Activated CD4-positive, alpha-beta T cell treated with anti-CD3 and anti-CD28 coated beads, Interleukin-2, amount 10 ng/mL, durations not matched to agents 7 days and 5 days (primary cell): ENCODE results near the gene OR8G1. TPM values are rescaled to one million over a fixed set of nuclear protein-coding genes. Genes with fewer than 3 reads are reported as not detected.
"Not testable (repeated sequence)": the region's sequence is repeated elsewhere in the genome, so short reads cannot be mapped to it uniquely, and the experiment has no call there.

Source experiments
- CTCF ChIA-PET: fragments of 350-600 bp; sonication (Branson Sonifier 250); formaldehyde crosslinking; loops from one replicate; lab custom pipeline; 2021; ENCODE audit warnings: antibody characterized with exemption; lab: Charles Lee
- POLR2A ChIA-PET: fragments of 350-600 bp; sonication (Branson Sonifier 250); formaldehyde crosslinking; loops from one replicate; lab custom pipeline; 2021; ENCODE audit warnings: antibody characterized with exemption; lab: Charles Lee
- DNase-seq: peaks from one replicate; pipeline ENCODE4 v3.0.0-alpha.2; 2020
- H3K27ac Mint-ChIP-seq: one replicate; pipeline ENCODE4 v1.8.0; 2021; ENCODE audit warnings: mild to moderate bottlenecking, moderate library complexity, mixed read lengths
- H3K27me3 Mint-ChIP-seq: one replicate; pipeline ENCODE4 v1.8.0; 2021; ENCODE audit warnings: mixed read lengths
- H3K36me3 Mint-ChIP-seq: one replicate; pipeline ENCODE4 v1.8.0; 2021; ENCODE audit warnings: low read depth, mixed read lengths
- H3K4me1 Mint-ChIP-seq: one replicate; pipeline ENCODE4 v1.8.0; 2021; ENCODE audit warnings: mixed read lengths
- H3K4me3 Mint-ChIP-seq: one replicate; pipeline ENCODE4 v1.8.0; 2021; ENCODE audit warnings: mild to moderate bottlenecking, moderate library complexity, mixed read lengths
- H3K9me3 Mint-ChIP-seq: one replicate; pipeline ENCODE4 v1.8.0; 2021; ENCODE audit warnings: mixed read lengths
- total RNA-seq, 2 experiments: library from RNA; stranded (reverse); gene quantifications; one replicate each; pipeline ENCODE4 v1.2.3, GENCODE V29; 2021

The OR8G1 gene
- total RNA-seq, 2 experiments from 2014 or later, result not detected

DNA sequence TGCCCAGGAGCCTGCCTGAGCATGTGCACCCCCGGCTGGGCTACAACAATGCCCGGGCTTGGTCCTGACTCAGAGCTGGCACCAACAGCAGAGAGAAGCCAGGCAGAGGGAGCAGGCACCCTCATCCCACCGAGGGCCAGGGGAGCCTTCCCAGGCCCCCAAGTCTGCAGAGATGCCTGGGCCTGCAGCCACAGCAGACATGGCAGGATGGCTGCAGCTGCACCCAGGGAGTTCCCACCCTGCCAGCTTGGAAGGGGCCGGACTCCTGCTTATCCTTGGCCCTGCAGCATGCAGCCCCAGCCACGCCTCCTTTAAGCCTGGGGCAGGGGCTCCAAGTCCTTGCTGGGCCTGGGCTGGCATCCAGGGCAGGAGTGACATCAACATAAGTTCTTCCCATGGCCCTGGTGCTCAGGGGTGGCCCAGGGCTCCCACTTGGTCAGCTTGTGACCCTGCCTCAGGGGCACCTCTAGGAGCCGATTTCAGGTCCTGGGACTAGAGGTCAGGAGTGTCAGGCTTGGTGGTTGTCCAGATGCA is 31.0 kb upstream of the OR8G1 start:
- no peak overlapping the region for H3K27ac Mint-ChIP-seq
- no peaks in the 10 kb centered on the region for H3K4me1 Mint-ChIP-seq
- H3K27me3 Mint-ChIP-seq, result peaks cover 6% of the 10 kb centered on the region
- H3K36me3 Mint-ChIP-seq, result no peaks in the 10 kb centered on the region
- H3K4me3 Mint-ChIP-seq, result no peak overlapping the region
- no peaks in the 10 kb centered on the region for H3K9me3 Mint-ChIP-seq
- POLR2A ChIA-PET, result no interaction called here
- CTCF ChIA-PET, result interaction anchor here (0.6 kb wide), 1 partner anchor 296 kb away, joined by 4 read pairs; no protein-coding TSS in a partner anchor
- no peak for DNase-seq

DNA sequence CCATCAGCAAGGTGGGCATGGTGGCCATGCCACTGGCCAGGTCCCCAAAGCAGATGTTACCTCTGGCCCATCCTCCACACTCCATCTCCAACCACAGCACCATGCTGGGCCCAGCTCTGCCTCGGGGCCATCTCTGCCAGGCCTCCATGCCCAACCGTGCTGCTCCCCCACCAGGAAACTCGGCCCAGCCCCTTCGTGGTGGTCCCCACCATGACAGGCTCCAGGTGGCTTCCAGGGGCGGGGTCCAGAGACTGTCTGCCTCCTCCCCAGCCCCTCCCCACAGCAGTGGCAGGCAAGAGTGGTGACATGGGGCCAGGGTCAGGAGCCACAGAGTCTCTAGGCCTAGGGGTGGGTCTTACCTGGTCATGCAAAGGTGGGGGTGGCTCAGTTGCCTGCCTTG is 30.5 kb upstream of the OR8G1 start:
- peaks cover 6% of the 10 kb centered on the region for H3K27me3 Mint-ChIP-seq
- H3K27ac Mint-ChIP-seq, result no peak overlapping the region
- DNase-seq, result no peak
- H3K4me1 Mint-ChIP-seq, result no peaks in the 10 kb centered on the region
- H3K4me3 Mint-ChIP-seq, result no peak overlapping the region
- ChIA-PET CTCF (interaction anchor here (0.6 kb wide), 1 partner anchor 296 kb away, joined by 4 read pairs; no protein-coding TSS in a partner anchor), POLR2A (no interaction called here)
- no peaks in the 10 kb centered on the region for H3K9me3 Mint-ChIP-seq
- H3K36me3 Mint-ChIP-seq, result no peaks in the 10 kb centered on the region

DNA sequence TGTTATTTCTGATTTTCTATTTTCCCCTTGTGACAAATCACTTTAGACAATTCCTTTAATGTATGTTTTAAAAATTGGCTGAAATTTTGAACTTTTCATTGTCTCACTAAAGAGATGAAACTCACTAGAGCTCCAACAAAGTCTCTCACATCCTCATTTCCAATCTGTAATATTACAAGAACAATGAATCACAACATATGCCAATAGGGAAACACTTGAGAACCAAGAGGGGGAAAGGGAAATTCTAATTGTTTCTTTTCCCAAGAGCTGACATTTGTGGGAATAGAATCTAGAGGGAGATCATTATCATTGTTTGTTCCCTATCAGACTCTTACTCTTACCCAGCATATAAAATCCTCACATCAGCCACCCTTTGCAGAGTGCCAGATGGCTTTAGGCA is 29.6 kb upstream of the OR8G1 start:
- Mint-ChIP-seq H3K27ac (no peak overlapping the region), H3K36me3 (no peaks in the 10 kb centered on the region), H3K4me1 (no peaks in the 10 kb centered on the region), H3K27me3 (peaks cover 6% of the 10 kb centered on the region), H3K4me3 (no peak overlapping the region), H3K9me3 (no peaks in the 10 kb centered on the region)
- POLR2A ChIA-PET, result no interaction called here
- no peak for DNase-seq
- CTCF ChIA-PET, result no interaction called here

DNA sequence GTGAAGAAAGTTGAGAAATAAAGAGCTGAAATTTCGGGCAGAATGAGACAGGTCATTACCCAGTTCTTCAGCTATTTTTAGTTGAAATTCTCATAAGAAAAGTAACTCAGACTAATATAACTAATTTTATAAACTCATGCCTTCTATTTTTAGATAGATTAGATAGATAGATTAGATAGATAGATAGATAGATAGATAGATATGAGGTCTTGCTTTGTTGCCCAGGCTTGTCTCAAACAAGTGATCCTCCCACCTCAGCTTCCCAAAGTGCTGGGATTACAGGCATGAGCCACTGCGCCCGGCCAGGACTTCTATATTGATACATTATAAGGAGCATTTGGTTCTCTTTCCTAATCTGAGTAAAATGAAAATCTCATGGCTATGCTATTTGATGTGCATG is 26.9 kb upstream of the OR8G1 start:
- Mint-ChIP-seq H3K4me1 (no peaks in the 10 kb centered on the region), H3K36me3 (no peaks in the 10 kb centered on the region), H3K27ac (no peak overlapping the region), H3K27me3 (peaks cover 14% of the 10 kb centered on the region), H3K9me3 (no peaks in the 10 kb centered on the region), H3K4me3 (no peak overlapping the region)
- ChIA-PET POLR2A (no interaction called here), CTCF (no interaction called here)
- DNase-seq, result no peak

DNA sequence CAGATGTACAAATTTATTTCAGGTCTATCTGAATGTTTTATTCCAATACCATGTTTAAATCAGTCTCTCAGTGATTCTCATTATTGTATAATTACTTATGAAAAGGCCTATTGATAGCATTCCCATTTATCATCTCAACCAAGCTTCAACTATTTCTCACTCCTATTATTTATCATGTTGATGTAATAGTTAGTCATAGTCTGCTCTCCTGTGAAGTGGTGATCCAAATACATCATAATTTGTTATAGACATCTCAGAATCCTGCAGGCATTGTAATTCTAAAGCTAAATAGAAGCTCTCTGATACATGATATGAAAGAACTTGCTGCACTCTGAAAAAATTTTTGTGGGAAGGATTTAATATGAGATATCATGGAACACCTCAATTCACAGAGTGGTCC is 21.8 kb upstream of the OR8G1 start:
- H3K4me1 Mint-ChIP-seq, result no peaks in the 10 kb centered on the region
- H3K27me3 Mint-ChIP-seq, result peaks cover 10% of the 10 kb centered on the region
- CTCF ChIA-PET, result no interaction called here
- no peaks in the 10 kb centered on the region for H3K36me3 Mint-ChIP-seq
- no peak for DNase-seq
- POLR2A ChIA-PET, result no interaction called here
- no peak overlapping the region for H3K4me3 Mint-ChIP-seq
- H3K27ac Mint-ChIP-seq, result no peak overlapping the region
- H3K9me3 Mint-ChIP-seq, result no peaks in the 10 kb centered on the region

DNA sequence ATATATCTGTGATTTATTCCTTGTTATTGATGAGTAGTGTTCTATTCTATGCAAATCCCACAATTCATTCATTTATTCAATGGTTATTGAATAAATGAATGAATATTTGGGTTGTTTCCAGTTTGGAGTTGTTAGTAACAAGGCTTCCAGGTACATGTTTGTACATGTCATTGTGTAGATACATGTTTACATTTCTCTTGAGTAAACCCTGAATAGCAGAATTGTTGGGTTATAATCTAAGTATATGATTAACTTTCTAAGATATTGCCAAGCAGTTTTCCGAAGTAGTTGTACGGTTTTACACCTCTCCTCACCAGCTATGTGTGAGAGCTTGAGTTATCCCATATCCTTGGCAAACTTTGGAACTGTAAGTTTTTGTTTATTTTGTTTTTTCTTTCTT is 18.5 kb upstream of the OR8G1 start:
- ChIA-PET POLR2A (no interaction called here), CTCF (no interaction called here)
- no peaks in the 10 kb centered on the region for H3K4me1 Mint-ChIP-seq
- peaks cover 10% of the 10 kb centered on the region for H3K27me3 Mint-ChIP-seq
- H3K9me3 Mint-ChIP-seq, result no peaks in the 10 kb centered on the region
- no peak overlapping the region for H3K27ac Mint-ChIP-seq
- no peaks in the 10 kb centered on the region for H3K36me3 Mint-ChIP-seq
- DNase-seq, result no peak
- H3K4me3 Mint-ChIP-seq, result no peak overlapping the region

DNA sequence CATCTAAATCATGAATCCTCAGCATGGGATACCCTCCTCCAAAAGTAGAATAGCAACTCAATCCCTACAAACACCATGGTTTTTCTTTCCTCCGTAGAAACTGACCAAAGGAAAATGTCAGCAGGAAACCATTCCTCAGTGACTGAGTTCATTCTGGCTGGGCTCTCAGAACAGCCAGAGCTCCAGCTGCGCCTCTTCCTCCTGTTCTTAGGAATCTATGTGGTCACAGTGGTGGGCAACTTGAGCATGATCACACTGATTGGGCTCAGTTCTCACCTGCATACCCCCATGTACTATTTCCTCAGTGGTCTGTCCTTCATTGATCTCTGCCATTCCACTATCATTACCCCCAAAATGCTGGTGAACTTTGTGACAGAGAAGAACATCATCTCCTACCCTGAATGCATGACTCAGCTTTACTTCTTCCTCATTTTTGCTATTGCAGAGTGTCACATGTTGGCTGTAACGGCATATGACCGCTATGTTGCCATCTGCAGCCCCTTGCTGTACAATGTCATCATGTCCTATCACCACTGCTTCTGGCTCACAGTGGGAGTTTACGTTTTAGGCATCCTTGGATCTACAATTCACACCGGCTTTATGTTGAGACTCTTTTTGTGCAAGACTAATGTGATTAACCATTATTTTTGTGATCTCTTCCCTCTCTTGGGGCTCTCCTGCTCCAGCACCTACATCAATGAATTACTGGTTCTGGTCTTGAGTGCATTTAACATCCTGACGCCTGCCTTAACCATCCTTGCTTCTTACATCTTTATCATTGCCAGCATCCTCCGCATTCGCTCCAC is 16.1 kb upstream of the OR8G1 start:
- H3K4me3 Mint-ChIP-seq, POLR2A ChIA-PET, H3K27ac Mint-ChIP-seq, H3K9me3 Mint-ChIP-seq, DNase-seq, H3K36me3 Mint-ChIP-seq, CTCF ChIA-PET, H3K27me3 Mint-ChIP-seq, H3K4me1 Mint-ChIP-seq: not testable (repeated sequence)

DNA sequence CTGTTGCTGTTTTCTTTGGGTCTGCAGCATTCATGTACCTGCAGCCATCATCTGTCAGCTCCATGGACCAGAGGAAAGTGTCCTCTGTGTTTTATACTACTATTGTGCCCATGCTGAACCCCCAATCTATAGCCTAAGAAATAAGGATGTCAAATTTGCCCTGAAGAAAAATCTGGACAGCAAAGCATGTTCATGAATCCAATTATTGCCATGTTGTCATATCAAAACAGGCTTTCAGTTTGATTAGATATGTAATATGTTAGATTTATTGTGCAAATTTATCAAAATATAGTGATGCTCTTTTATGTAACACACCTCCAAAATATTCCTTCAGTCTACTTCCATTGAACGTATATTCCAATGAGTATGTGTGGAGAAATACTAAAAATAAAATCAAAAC is 15.4 kb upstream of the OR8G1 start:
- H3K27me3 Mint-ChIP-seq, result peaks cover 4% of the 10 kb centered on the region
- ChIA-PET POLR2A (no interaction called here), CTCF (no interaction called here)
- H3K27ac Mint-ChIP-seq, result no peak overlapping the region
- no peak overlapping the region for H3K4me3 Mint-ChIP-seq
- H3K4me1 Mint-ChIP-seq, result no peaks in the 10 kb centered on the region
- no peaks in the 10 kb centered on the region for H3K9me3 Mint-ChIP-seq
- DNase-seq, result no peak
- H3K36me3 Mint-ChIP-seq, result no peaks in the 10 kb centered on the region

DNA sequence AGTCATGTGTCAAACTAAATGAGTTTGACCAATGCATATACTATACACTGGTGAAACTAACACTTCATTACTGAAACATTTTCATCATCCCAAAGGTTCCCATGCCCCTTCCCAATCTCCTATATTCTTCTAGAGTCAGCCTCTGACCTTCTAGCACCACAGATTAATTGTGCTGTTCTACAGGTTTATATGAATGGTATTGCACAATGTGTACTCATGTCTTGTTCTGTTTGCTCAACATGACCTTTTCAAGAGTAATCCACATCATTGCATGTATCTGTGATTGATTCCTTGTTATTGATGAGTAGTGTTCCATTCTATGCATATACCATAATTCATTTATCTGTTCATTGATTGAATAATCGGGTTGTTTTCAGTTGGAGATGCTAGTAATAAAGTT is 7.5 kb upstream of the OR8G1 start:
- Mint-ChIP-seq H3K27ac (no peak overlapping the region), H3K9me3 (no peaks in the 10 kb centered on the region), H3K4me1 (no peaks in the 10 kb centered on the region), H3K4me3 (no peak overlapping the region), H3K36me3 (no peaks in the 10 kb centered on the region), H3K27me3 (peaks cover 4% of the 10 kb centered on the region)
- no peak for DNase-seq
- POLR2A ChIA-PET, result no interaction called here
- CTCF ChIA-PET, result no interaction called here

DNA sequence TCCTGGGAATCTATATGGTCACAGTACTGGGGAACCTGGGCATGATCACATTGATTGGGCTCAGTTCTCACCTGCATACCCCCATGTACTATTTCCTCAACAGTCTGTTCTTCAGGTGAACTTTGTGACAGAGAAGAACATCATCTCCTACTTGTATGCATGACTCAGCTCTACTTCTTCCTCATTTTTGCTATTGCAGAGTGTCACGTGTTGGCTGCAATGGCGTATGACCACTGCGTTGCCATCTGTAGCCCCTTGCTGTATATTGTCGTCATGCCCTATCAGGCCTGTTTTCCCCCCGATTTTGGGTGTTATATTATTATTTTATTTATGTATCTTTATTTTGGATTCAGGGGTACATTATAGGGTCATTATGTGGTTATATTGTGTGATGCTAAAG is 2.4 kb upstream of the OR8G1 start:
- H3K36me3 Mint-ChIP-seq, result no peaks in the 10 kb centered on the region
- H3K4me3 Mint-ChIP-seq, result no peak overlapping the region
- no peak for DNase-seq
- ChIA-PET POLR2A (no interaction called here), CTCF (no interaction called here)
- no peaks in the 10 kb centered on the region for H3K9me3 Mint-ChIP-seq
- H3K4me1 Mint-ChIP-seq, result no peaks in the 10 kb centered on the region
- H3K27ac Mint-ChIP-seq, result no peak overlapping the region
- H3K27me3 Mint-ChIP-seq, result no peaks in the 10 kb centered on the region

DNA sequence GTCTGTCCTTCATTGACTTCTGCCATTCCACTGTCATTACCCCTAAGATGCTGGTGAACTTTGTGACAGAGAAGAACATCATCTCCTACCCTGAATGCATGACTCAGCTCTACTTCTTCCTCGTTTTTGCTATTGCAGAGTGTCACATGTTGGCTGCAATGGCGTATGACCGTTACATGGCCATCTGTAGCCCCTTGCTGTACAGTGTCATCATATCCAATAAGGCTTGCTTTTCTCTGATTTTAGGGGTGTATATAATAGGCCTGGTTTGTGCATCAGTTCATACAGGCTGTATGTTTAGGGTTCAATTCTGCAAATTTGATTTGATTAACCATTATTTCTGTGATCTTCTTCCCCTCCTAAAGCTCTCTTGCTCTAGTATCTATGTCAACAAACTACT is 9.0 kb downstream of the OR8G1 start:
- POLR2A ChIA-PET, H3K27me3 Mint-ChIP-seq, H3K27ac Mint-ChIP-seq, H3K4me3 Mint-ChIP-seq, H3K9me3 Mint-ChIP-seq, DNase-seq, H3K4me1 Mint-ChIP-seq, CTCF ChIA-PET, H3K36me3 Mint-ChIP-seq: not testable (repeated sequence)

DNA sequence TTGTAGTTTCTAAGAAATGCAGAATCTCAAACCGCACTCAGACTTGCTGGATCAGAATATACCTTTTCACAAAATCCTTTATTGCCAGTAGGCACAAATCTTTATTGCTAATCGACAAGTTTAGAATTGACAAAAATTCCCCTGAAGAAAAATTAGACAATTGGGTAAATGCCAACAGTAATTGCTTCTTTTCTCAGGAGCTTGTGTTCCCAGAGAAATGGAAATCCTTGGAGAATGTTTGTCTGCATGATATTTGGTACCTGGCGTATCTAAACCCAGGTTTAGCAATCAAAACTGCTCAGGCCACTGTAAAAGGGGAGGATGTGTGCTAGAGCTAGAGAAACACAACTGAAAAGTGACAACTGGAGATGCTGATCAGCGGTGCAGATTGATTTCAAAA is 15.2 kb downstream of the OR8G1 start, which contains the start of gene OR8G5:
Gene OR8G5, plus strand, starts transcription at position 301 of the 400 bp plus-strand sequence. CDS start 8,556 bp downstream, outside the sequence.
- Mint-ChIP-seq H3K4me1 (no peaks in the 10 kb centered on the region), H3K27me3 (no peaks in the 10 kb centered on the region), H3K4me3 (no peak within 1 kb of the TSS), H3K36me3 (no peaks in the 10 kb centered on the region), H3K9me3 (no peaks in the 10 kb centered on the region), H3K27ac (no peak within 1 kb of the TSS)
- ChIA-PET CTCF (no interaction called here), POLR2A (no interaction called here)
- DNase-seq, result no peak

DNA sequence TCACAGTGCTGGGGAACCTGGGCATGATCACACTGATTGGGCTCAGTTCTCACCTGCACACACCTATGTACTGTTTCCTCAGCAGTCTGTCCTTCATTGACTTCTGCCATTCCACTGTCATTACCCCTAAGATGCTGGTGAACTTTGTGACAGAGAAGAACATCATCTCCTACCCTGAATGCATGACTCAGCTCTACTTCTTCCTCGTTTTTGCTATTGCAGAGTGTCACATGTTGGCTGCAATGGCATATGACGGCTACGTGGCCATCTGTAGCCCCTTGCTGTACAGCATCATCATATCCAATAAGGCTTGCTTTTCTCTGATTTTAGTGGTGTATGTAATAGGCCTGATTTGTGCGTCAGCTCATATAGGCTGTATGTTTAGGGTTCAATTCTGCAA is 24.1 kb downstream of the OR8G1 start:
- H3K4me1 Mint-ChIP-seq, CTCF ChIA-PET, H3K9me3 Mint-ChIP-seq, H3K27ac Mint-ChIP-seq, POLR2A ChIA-PET, H3K27me3 Mint-ChIP-seq, H3K4me3 Mint-ChIP-seq, H3K36me3 Mint-ChIP-seq, DNase-seq: not testable (repeated sequence)

DNA sequence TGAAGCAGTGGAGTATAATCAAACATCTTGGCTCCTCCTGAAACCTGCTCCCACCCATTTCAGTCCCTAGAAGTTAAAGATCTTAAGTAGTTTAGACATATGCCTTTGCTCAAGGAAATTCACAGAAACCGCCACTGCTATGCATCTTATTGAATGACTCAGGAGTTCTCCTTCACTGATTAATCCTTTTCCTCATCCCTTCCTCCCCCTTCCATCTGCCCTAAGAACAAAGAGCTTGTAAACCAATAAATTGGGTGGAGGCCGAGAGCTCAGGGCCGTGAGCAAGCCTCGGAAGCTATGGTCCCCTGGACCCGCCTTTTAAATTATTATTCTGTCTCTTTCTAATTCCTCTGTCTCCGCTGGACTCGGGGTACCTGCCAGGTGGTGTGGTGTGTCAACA is 30.0 kb downstream of the OR8G1 start:
- H3K4me1 Mint-ChIP-seq, H3K4me3 Mint-ChIP-seq, POLR2A ChIA-PET, H3K9me3 Mint-ChIP-seq, H3K36me3 Mint-ChIP-seq, CTCF ChIA-PET, H3K27me3 Mint-ChIP-seq, DNase-seq, H3K27ac Mint-ChIP-seq: not testable (repeated sequence)
